ENCODE data around the gene CFAP107.

CFAP107 gene

DNA sequence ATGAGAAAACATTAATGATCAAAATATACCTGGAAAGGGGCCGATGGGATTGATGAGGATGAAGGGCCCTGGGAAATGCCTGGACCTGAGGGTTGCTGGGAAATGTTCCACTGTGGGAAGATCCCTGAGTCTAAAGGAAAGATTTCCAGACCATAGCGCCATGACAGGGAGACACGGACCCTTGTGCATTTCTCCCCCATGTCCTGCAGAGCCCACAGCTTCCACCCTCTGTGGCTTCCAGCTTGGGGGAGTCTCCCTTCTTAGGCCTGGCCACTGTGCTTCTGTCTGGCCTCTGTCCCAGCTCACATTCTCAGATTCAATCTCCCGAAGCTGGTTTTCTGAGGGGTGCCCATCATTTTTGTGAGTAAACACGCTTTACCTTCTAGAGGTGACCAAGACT, 26.5 kb downstream of the CFAP107 start:
- Histone ChIP-seq H3K4me1 (ENCODE audit: insufficient read depth, low read length, severe bottlenecking) (no peaks in the 10 kb centered on the region), H3K4me3 (ENCODE audit: low read depth, low read length, poor library complexity, severe bottlenecking) (no peak overlapping the region), H3K36me3 (ENCODE audit: insufficient read depth, low read length) (no peaks in the 10 kb centered on the region), H4K20me1 (ENCODE audit: insufficient read depth, low read length) (no peaks in the 10 kb centered on the region), H3K27me3 (ENCODE audit: insufficient read depth, low read length) (0 out of 2 replicates have a peak, but pooled peaks cover 4% of the 10 kb centered on the region), H3K79me2 (ENCODE audit: insufficient read depth, low read length) (no peaks in the 10 kb centered on the region), H3K9me3 (ENCODE audit: low read length) (no peaks in the 10 kb centered on the region), H3K27ac (ENCODE audit: low read depth, low read length, poor library complexity, severe bottlenecking) (no peak overlapping the region), H3K9me2 (ENCODE audit: low read depth, low read length) (no peaks in the 10 kb centered on the region), H3K4me2 (ENCODE audit: low read length) (no peak overlapping the region), H2AFZ (ENCODE audit: low read length) (no peak overlapping the region), H3F3A (ENCODE audit: insufficient read depth, low read length) (no peaks in the 10 kb centered on the region), H3K9ac (ENCODE audit: low read length) (no peak overlapping the region)
- no peak for TF ChIP-seq EZH2 (IDR thresholded peaks at IDR 0.05; ENCODE audit: borderline replicate concordance, low read length)
- TF ChIP-seq, protein P1, sequence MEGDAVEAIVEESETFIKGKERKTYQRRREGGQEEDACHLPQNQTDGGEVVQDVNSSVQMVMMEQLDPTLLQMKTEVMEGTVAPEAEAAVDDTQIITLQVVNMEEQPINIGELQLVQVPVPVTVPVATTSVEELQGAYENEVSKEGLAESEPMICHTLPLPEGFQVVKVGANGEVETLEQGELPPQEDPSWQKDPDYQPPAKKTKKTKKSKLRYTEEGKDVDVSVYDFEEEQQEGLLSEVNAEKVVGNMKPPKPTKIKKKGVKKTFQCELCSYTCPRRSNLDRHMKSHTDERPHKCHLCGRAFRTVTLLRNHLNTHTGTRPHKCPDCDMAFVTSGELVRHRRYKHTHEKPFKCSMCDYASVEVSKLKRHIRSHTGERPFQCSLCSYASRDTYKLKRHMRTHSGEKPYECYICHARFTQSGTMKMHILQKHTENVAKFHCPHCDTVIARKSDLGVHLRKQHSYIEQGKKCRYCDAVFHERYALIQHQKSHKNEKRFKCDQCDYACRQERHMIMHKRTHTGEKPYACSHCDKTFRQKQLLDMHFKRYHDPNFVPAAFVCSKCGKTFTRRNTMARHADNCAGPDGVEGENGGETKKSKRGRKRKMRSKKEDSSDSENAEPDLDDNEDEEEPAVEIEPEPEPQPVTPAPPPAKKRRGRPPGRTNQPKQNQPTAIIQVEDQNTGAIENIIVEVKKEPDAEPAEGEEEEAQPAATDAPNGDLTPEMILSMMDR (IDR thresholded peaks at IDR 0.05; ENCODE audit: low read length) = no peak

DNA sequence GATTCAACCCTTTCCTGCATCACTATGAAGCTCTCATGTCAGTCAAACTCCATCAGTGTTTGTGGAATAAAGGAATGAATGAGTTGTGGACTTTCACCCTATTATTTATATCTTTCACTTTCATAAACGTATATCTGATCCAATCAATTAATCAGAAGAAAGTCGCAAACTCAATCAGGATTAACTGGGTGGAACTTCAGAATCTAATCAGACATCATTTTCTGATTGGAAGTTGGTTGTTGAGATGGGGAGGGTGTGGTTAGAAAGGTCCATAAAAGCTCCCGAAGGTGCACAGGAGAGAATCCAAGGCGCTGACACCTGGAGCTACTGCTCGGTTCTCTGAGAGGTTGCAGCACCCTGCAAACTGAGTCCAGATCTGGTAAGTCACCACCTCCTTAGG, 27.4 kb downstream of the CFAP107 start, which contains the start of gene PRAMEF12:
TSS of gene PRAMEF12 (plus strand) at position 301 of the 400 bp plus-strand sequence. CDS start 1,130 bp downstream, outside the sequence.
- Histone ChIP-seq H3K9ac (ENCODE audit: low read length) (no peak within 1 kb of the TSS), H3F3A (ENCODE audit: insufficient read depth, low read length) (no peaks in the 10 kb centered on the region), H3K36me3 (ENCODE audit: insufficient read depth, low read length) (no peaks in the 10 kb centered on the region), H3K4me2 (ENCODE audit: low read length) (no peak within 1 kb of the TSS), H3K9me3 (ENCODE audit: low read length) (no peaks in the 10 kb centered on the region), H3K4me1 (ENCODE audit: insufficient read depth, low read length, severe bottlenecking) (no peaks in the 10 kb centered on the region), H3K79me2 (ENCODE audit: insufficient read depth, low read length) (no peaks in the 10 kb centered on the region), H3K4me3 (ENCODE audit: low read depth, low read length, poor library complexity, severe bottlenecking) (no peak within 1 kb of the TSS), H3K27ac (ENCODE audit: low read depth, low read length, poor library complexity, severe bottlenecking) (no peak within 1 kb of the TSS), H3K9me2 (ENCODE audit: low read depth, low read length) (no peaks in the 10 kb centered on the region), H2AFZ (ENCODE audit: low read length) (no peak within 1 kb of the TSS), H4K20me1 (ENCODE audit: insufficient read depth, low read length) (no peaks in the 10 kb centered on the region), H3K27me3 (ENCODE audit: insufficient read depth, low read length) (0 out of 2 replicates have a peak, but pooled peaks cover 4% of the 10 kb centered on the region)
- TF ChIP-seq, protein P1 (IDR thresholded peaks at IDR 0.05; ENCODE audit: low read length) = no peak
- no peak for TF ChIP-seq EZH2 (IDR thresholded peaks at IDR 0.05; ENCODE audit: borderline replicate concordance, low read length)

DNA sequence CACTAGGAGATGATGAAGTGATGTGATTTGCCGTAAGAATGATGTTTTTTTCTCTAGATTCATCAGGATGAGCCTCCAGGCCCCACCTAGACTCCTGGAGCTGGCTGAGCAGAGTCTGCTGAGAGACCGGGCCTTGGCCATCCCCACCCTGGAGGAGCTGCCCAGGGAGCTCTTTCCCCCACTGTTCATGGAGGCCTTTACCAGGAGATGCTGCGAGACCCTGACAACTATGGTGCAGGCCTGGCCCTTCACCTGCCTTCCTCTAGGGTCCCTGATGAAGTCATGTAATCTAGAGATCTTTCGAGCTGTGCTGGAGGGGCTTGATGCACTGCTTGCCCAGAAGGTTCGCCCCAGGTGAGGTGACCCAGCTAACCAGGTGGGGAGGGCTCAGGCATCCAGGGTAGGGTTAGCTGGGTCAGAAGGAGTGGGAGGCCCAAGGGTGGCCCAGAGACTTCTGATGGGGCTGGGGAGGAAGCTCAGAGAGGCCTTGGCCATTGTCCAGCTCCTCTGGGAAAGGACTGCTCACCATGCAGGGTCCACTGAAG, 28.9 kb downstream of the CFAP107 start:
- no peaks in the 10 kb centered on the region for H3K4me1 ChIP-seq (ENCODE audit: insufficient read depth, low read length, severe bottlenecking)

DNA sequence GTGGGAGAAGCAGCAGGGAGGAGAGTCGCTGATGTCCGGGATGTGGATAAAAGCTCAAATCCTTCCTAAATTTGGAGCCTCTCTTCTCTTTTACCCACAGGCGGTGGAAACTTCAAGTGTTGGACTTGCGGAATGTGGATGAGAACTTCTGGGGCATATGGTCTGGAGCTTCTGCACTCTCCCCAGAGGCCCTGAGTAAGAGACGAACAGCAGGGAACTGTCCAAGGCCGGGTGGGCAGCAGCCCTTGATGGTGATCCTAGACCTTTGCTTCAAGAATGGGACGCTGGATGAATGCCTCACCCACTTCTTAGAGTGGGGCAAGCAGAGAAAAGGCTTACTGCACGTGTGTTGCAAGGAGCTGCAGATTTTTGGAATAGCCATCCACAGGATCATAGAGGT, 29.4 kb downstream of the CFAP107 start:
- Histone ChIP-seq H3K27ac (ENCODE audit: low read depth, low read length, poor library complexity, severe bottlenecking) (no peak overlapping the region), H3K9me3 (ENCODE audit: low read length) (no peaks in the 10 kb centered on the region), H3K27me3 (ENCODE audit: insufficient read depth, low read length) (0 out of 2 replicates have a peak, but pooled peaks cover 4% of the 10 kb centered on the region), H3K36me3 (ENCODE audit: insufficient read depth, low read length) (no peaks in the 10 kb centered on the region), H3K4me1 (ENCODE audit: insufficient read depth, low read length, severe bottlenecking) (no peaks in the 10 kb centered on the region), H4K20me1 (ENCODE audit: insufficient read depth, low read length) (no peaks in the 10 kb centered on the region), H3K4me3 (ENCODE audit: low read depth, low read length, poor library complexity, severe bottlenecking) (no peak overlapping the region), H3K9ac (ENCODE audit: low read length) (no peak overlapping the region), H3F3A (ENCODE audit: insufficient read depth, low read length) (no peaks in the 10 kb centered on the region), H2AFZ (ENCODE audit: low read length) (no peak overlapping the region), H3K9me2 (ENCODE audit: low read depth, low read length) (no peaks in the 10 kb centered on the region), H3K4me2 (ENCODE audit: low read length) (no peak overlapping the region), H3K79me2 (ENCODE audit: insufficient read depth, low read length) (no peaks in the 10 kb centered on the region)
- TF ChIP-seq, protein P1 (IDR thresholded peaks at IDR 0.05; ENCODE audit: low read length) = no peak
- TF ChIP-seq EZH2 (IDR thresholded peaks at IDR 0.05; ENCODE audit: borderline replicate concordance, low read length) = no peak

More for the DNA sequence above, 28.9 kb downstream of the CFAP107 start:
- Histone ChIP-seq H4K20me1 (ENCODE audit: insufficient read depth, low read length) (no peaks in the 10 kb centered on the region), H3K27ac (ENCODE audit: low read depth, low read length, poor library complexity, severe bottlenecking) (no peak overlapping the region), H3K36me3 (ENCODE audit: insufficient read depth, low read length) (no peaks in the 10 kb centered on the region), H2AFZ (ENCODE audit: low read length) (no peak overlapping the region), H3K79me2 (ENCODE audit: insufficient read depth, low read length) (no peaks in the 10 kb centered on the region), H3K27me3 (ENCODE audit: insufficient read depth, low read length) (0 out of 2 replicates have a peak, but pooled peaks cover 4% of the 10 kb centered on the region), H3K4me2 (ENCODE audit: low read length) (no peak overlapping the region), H3K9me3 (ENCODE audit: low read length) (no peaks in the 10 kb centered on the region), H3F3A (ENCODE audit: insufficient read depth, low read length) (no peaks in the 10 kb centered on the region), H3K9ac (ENCODE audit: low read length) (no peak overlapping the region), H3K9me2 (ENCODE audit: low read depth, low read length) (no peaks in the 10 kb centered on the region), H3K4me3 (ENCODE audit: low read depth, low read length, poor library complexity, severe bottlenecking) (no peak overlapping the region)
- TF ChIP-seq EZH2 (IDR thresholded peaks at IDR 0.05; ENCODE audit: borderline replicate concordance, low read length) = no peak

Data from OCI-LY1 (cell line).